ENCODE measurements around the gene MYO18A.

Gene MYO18A

GRCh38 chr17:29107933-29108822 is 72.0 kb downstream of the MYO18A start:
- Histone ChIP-seq H3K36me3 (ENCODE audit: insufficient read depth, low read length) (peaks cover 92% of the 10 kb centered on the region), H3K4me2 (ENCODE audit: insufficient read depth, low read length) (no peak overlapping the region), H3K4me1 (ENCODE audit: insufficient read depth, low read length) (no peaks in the 10 kb centered on the region), H3K9ac (ENCODE audit: low read depth, low read length) (no peak overlapping the region), H4K20me1 (ENCODE audit: insufficient read depth, low read length) (peaks cover 4% of the 10 kb centered on the region; the same call in 1 of the 2 replicates), H3K79me2 (ENCODE audit: insufficient read depth, low read length) (no peaks in the 10 kb centered on the region), H3K4me3 (ENCODE audit: low read depth in 1 of 2, low read length in 2 of 2) (no peak overlapping the region), H3K27ac (ENCODE audit: low read length) (no peak overlapping the region), H3K9me3 (ENCODE audit: insufficient read depth, low read length, severe bottlenecking) (no peaks in the 10 kb centered on the region), H2AFZ (ENCODE audit: low read depth, low read length) (no peak overlapping the region), H3K27me3 (ENCODE audit: insufficient read depth, low read length, poor library complexity) (no peaks in the 10 kb centered on the region)
- ATAC-seq (ENCODE audit: insufficient read depth, low read depth) = no peak
- no peak for DNase-seq
- no peak for TF ChIP-seq EZH2 (IDR thresholded peaks at IDR 0.05; ENCODE audit: borderline replicate concordance, low read depth, low read length, severe bottlenecking)

DNA sequence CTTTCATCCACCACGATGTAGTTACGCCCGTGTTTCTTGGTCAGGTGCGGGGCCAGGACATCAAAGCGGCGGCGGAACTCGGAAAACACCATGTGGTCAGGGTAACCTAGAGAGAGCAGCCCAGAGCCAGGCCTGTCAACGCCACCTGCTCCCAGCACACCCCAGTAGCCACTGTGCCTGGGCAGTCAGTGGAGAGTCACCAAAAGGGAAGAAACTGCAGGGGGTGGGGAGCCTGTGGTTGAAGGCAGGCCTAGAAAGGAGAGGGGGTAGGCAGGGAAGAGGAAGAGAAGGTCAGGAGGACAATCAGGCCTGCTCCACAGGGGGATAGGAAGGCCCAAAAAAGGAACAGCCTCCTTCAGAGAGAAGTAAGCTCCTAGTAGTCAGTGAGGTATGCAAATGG is 73.1 kb downstream of the MYO18A start:
- Histone ChIP-seq H3K4me3 (ENCODE audit: low read depth in 1 of 2, low read length in 2 of 2) (no peak overlapping the region), H3K4me1 (ENCODE audit: insufficient read depth, low read length) (no peaks in the 10 kb centered on the region), H3K9ac (ENCODE audit: low read depth, low read length) (no peak overlapping the region), H3K9me3 (ENCODE audit: insufficient read depth, low read length, severe bottlenecking) (no peaks in the 10 kb centered on the region), H3K27me3 (ENCODE audit: insufficient read depth, low read length, poor library complexity) (no peaks in the 10 kb centered on the region), H3K4me2 (ENCODE audit: insufficient read depth, low read length) (no peak overlapping the region), H2AFZ (ENCODE audit: low read depth, low read length) (no peak overlapping the region), H3K27ac (ENCODE audit: low read length) (no peak overlapping the region), H3K79me2 (ENCODE audit: insufficient read depth, low read length) (no peaks in the 10 kb centered on the region), H4K20me1 (ENCODE audit: insufficient read depth, low read length) (peaks cover under 1% of the 10 kb centered on the region; the same call in 1 of the 2 replicates), H3K36me3 (ENCODE audit: insufficient read depth, low read length) (peaks cover 92% of the 10 kb centered on the region)
- DNase-seq = no peak
- TF ChIP-seq EZH2 (IDR thresholded peaks at IDR 0.05; ENCODE audit: borderline replicate concordance, low read depth, low read length, severe bottlenecking) = no peak
- TF ChIP-seq, protein P1, sequence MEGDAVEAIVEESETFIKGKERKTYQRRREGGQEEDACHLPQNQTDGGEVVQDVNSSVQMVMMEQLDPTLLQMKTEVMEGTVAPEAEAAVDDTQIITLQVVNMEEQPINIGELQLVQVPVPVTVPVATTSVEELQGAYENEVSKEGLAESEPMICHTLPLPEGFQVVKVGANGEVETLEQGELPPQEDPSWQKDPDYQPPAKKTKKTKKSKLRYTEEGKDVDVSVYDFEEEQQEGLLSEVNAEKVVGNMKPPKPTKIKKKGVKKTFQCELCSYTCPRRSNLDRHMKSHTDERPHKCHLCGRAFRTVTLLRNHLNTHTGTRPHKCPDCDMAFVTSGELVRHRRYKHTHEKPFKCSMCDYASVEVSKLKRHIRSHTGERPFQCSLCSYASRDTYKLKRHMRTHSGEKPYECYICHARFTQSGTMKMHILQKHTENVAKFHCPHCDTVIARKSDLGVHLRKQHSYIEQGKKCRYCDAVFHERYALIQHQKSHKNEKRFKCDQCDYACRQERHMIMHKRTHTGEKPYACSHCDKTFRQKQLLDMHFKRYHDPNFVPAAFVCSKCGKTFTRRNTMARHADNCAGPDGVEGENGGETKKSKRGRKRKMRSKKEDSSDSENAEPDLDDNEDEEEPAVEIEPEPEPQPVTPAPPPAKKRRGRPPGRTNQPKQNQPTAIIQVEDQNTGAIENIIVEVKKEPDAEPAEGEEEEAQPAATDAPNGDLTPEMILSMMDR (IDR thresholded peaks at IDR 0.05; ENCODE audit: borderline replicate concordance, extremely low read depth, low read length, poor library complexity, severe bottlenecking) = no peak
- no peak for ATAC-seq (ENCODE audit: insufficient read depth, low read depth)

DNA sequence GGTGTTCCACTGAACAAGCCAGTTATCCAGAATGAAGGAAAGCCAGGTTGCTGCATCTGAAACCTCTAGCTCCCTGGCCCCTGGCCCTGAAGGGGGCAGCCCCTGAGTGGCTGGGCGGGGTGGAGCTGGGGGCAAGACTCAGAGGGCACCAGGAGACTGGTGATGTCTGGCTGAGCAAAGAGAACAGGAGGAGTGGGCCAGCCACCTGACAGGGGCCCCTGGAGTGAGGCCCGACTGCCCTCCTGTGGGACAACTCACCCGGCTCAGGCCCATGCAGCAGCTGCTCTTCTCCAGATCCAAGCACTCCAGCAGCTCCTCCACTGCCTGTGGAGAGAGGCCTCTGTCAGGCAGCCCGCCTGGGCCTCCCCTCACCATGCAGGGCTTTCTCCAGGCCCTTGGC is 76.9 kb downstream of the MYO18A start:
- H3K4me3 ChIP-seq (ENCODE audit: low read depth in 1 of 2, low read length in 2 of 2) = no peak overlapping the region
- H3K4me1 ChIP-seq (ENCODE audit: insufficient read depth, low read length) = no peaks in the 10 kb centered on the region
- H3K36me3 ChIP-seq (ENCODE audit: insufficient read depth, low read length) = peaks cover 89% of the 10 kb centered on the region
- H3K27me3 ChIP-seq (ENCODE audit: insufficient read depth, low read length, poor library complexity) = no peaks in the 10 kb centered on the region
- TF ChIP-seq EZH2 (IDR thresholded peaks at IDR 0.05; ENCODE audit: borderline replicate concordance, low read depth, low read length, severe bottlenecking) = no peak
- TF ChIP-seq, protein P1 (IDR thresholded peaks at IDR 0.05; ENCODE audit: borderline replicate concordance, extremely low read depth, low read length, poor library complexity, severe bottlenecking) = no peak
- no peaks in the 10 kb centered on the region for H3K9me3 ChIP-seq (ENCODE audit: insufficient read depth, low read length, severe bottlenecking)
- H2AFZ ChIP-seq (ENCODE audit: low read depth, low read length) = no peak overlapping the region
- peaks cover 2% of the 10 kb centered on the region for H4K20me1 ChIP-seq (ENCODE audit: insufficient read depth, low read length)
- H3K4me2 ChIP-seq (ENCODE audit: insufficient read depth, low read length) = no peak overlapping the region
- no peak overlapping the region for H3K9ac ChIP-seq (ENCODE audit: low read depth, low read length)
- ATAC-seq (ENCODE audit: insufficient read depth, low read depth) (no peak), DNase-seq (no peak)
- H3K27ac ChIP-seq (ENCODE audit: low read length) = no peak overlapping the region
- no peaks in the 10 kb centered on the region for H3K79me2 ChIP-seq (ENCODE audit: insufficient read depth, low read length)

- Histone ChIP-seq H4K20me1 (ENCODE audit: insufficient read depth, low read length) (peaks cover 4% of the 10 kb centered on the region), H3K4me2 (ENCODE audit: insufficient read depth, low read length) (no peak overlapping the region), H3K9ac (ENCODE audit: low read depth, low read length) (no peak overlapping the region), H3K9me3 (ENCODE audit: insufficient read depth, low read length, severe bottlenecking) (no peaks in the 10 kb centered on the region), H3K4me1 (ENCODE audit: insufficient read depth, low read length) (no peaks in the 10 kb centered on the region), H3K27me3 (ENCODE audit: insufficient read depth, low read length, poor library complexity) (no peaks in the 10 kb centered on the region), H2AFZ (ENCODE audit: low read depth, low read length) (no peak overlapping the region), H3K4me3 (ENCODE audit: low read depth in 1 of 2, low read length in 2 of 2) (no peak overlapping the region), H3K79me2 (ENCODE audit: insufficient read depth, low read length) (no peaks in the 10 kb centered on the region), H3K27ac (ENCODE audit: low read length) (no peak overlapping the region), H3K36me3 (ENCODE audit: insufficient read depth, low read length) (peaks cover 89% of the 10 kb centered on the region)
- TF ChIP-seq, protein P1 (IDR thresholded peaks at IDR 0.05; ENCODE audit: borderline replicate concordance, extremely low read depth, low read length, poor library complexity, severe bottlenecking) = no peak
- TF ChIP-seq EZH2 (IDR thresholded peaks at IDR 0.05; ENCODE audit: borderline replicate concordance, low read depth, low read length, severe bottlenecking) = no peak
- no peak for DNase-seq
- ATAC-seq (ENCODE audit: insufficient read depth, low read depth) = no peak
These were observed 77.4 kb downstream of the MYO18A start for GRCh38 chr17:29102741-29103181.

Data from DND-41 (cell line).